ENCODE measurements around the gene ZBTB3. TPM values are rescaled to one million over a fixed set of nuclear protein-coding genes. Genes with fewer than 3 reads are reported as not detected.

Gene ZBTB3
- polyA plus RNA-seq, 6 donors from 2014 or later, result 3.7 to 12.9 (median 6.4) TPM

GRCh38 chr11:62721994-62722393, 32.0 kb downstream of the ZBTB3 start:
- H3K9me3 Mint-ChIP-seq, result no peaks in the 10 kb centered on the region
- H3K36me3 Mint-ChIP-seq, result peaks cover 19 to 27% of the 10 kb centered on the region in 2 donors
- DNase-seq, result no peak
- peak overlapping the region in 2 of 8 donors; percentile 18 to 47 for H3K4me3 Mint-ChIP-seq
- peak overlapping the region in 2 of 6 donors; percentile 58 to 74 for H3K27ac Mint-ChIP-seq
- H3K27me3 Mint-ChIP-seq, result no peaks in the 10 kb centered on the region
- no peak for ATAC-seq (ENCODE audit: low read depth in 2 of 2)
- H3K4me1 Mint-ChIP-seq, result peaks cover 29 to 37% (median 30%) of the 10 kb centered on the region in 3 donors

GRCh38 chr11:62719302-62719978, 34.5 kb downstream of the ZBTB3 start:
- peaks cover 27 to 32% of the 10 kb centered on the region in 2 donors for H3K36me3 Mint-ChIP-seq
- H3K27me3 Mint-ChIP-seq, result no peaks in the 10 kb centered on the region
- H3K4me3 Mint-ChIP-seq, result peak overlapping the region in 1 of 8 donors; percentile 45
- H3K9me3 Mint-ChIP-seq, result no peaks in the 10 kb centered on the region
- no peak for DNase-seq
- ATAC-seq (ENCODE audit: low read depth in 2 of 2), result no peak
- peaks cover 11 to 22% (median 20%) of the 10 kb centered on the region in 3 donors for H3K4me1 Mint-ChIP-seq
- H3K27ac Mint-ChIP-seq, result peak overlapping the region in 1 of 6 donors; percentile 53

GRCh38 chr11:62716816-62717215, 37.1 kb downstream of the ZBTB3 start:
- Mint-ChIP-seq H3K9me3 (no peaks in the 10 kb centered on the region), H3K4me1 (peaks cover 4 to 13% (median 12%) of the 10 kb centered on the region in 3 donors), H3K4me3 (no peak overlapping the region), H3K36me3 (peaks cover 18 to 23% of the 10 kb centered on the region in 2 donors), H3K27me3 (no peaks in the 10 kb centered on the region), H3K27ac (no peak overlapping the region)
- DNase-seq (no peak), ATAC-seq (ENCODE audit: low read depth in 2 of 2) (no peak)

- Mint-ChIP-seq H3K4me1 (peaks cover 4 to 12% (median 9%) of the 10 kb centered on the region in 3 donors), H3K27me3 (no peaks in the 10 kb centered on the region), H3K27ac (peak overlapping the region in 1 of 6 donors; percentile 15), H3K36me3 (peaks cover 18 to 19% of the 10 kb centered on the region in 2 donors), H3K4me3 (no peak overlapping the region), H3K9me3 (no peaks in the 10 kb centered on the region)
- ATAC-seq (ENCODE audit: low read depth in 2 of 2) (no peak), DNase-seq (no peak)
These were observed 37.8 kb downstream of the ZBTB3 start for GRCh38 chr11:62716206-62716605.

GRCh38 chr11:62715150-62716130, 38.5 kb downstream of the ZBTB3 start:
- Mint-ChIP-seq H3K9me3 (no peaks in the 10 kb centered on the region), H3K36me3 (peaks cover 18 to 19% of the 10 kb centered on the region in 2 donors), H3K4me3 (no peak overlapping the region)

GRCh38 chr11:62713343-62713742, 40.6 kb downstream of the ZBTB3 start:
- Mint-ChIP-seq H3K4me1 (peaks cover 16 to 31% (median 24%) of the 10 kb centered on the region in 3 donors), H3K9me3 (no peaks in the 10 kb centered on the region), H3K27ac (peak overlapping the region in 4 of 6 donors; percentile 27 to 68 (median 54)), H3K4me3 (peak overlapping the region in 1 of 8 donors; percentile 46), H3K27me3 (no peaks in the 10 kb centered on the region), H3K36me3 (peaks cover 9 to 11% of the 10 kb centered on the region in 2 donors)
- DNase-seq (no peak), ATAC-seq (ENCODE audit: low read depth in 2 of 2) (no peak)

More at GRCh38 chr11:62715150-62716130, 38.5 kb downstream of the ZBTB3 start:
- no peaks in the 10 kb centered on the region for H3K27me3 Mint-ChIP-seq
- DNase-seq, result no peak
- no peak for ATAC-seq (ENCODE audit: low read depth in 2 of 2)
- peak overlapping the region in 3 of 6 donors; percentile 21 to 55 (median 47) for H3K27ac Mint-ChIP-seq
- H3K4me1 Mint-ChIP-seq, result peaks cover 4 to 12% (median 12%) of the 10 kb centered on the region in 3 donors

GRCh38 chr11:62712861-62713260, 41.1 kb downstream of the ZBTB3 start:
- Mint-ChIP-seq H3K4me3 (peak overlapping the region in 1 of 8 donors; percentile 46), H3K4me1 (peaks cover 17 to 36% (median 28%) of the 10 kb centered on the region in 3 donors), H3K27ac (peak overlapping the region in 4 of 6 donors; percentile 27 to 73 (median 43)), H3K36me3 (peaks cover 6 to 9% of the 10 kb centered on the region in 2 donors), H3K27me3 (no peaks in the 10 kb centered on the region), H3K9me3 (no peaks in the 10 kb centered on the region)
- ATAC-seq (ENCODE audit: low read depth in 2 of 2) (no peak), DNase-seq (no peak)

GRCh38 chr11:62712276-62712812, 41.6 kb downstream of the ZBTB3 start:
- ATAC-seq (ENCODE audit: low read depth in 2 of 2) (no peak), DNase-seq (no peak)
- Mint-ChIP-seq H3K4me1 (peaks cover 21 to 41% (median 34%) of the 10 kb centered on the region in 3 donors), H3K36me3 (peaks cover 5 to 9% of the 10 kb centered on the region in 2 donors), H3K9me3 (no peaks in the 10 kb centered on the region), H3K27me3 (no peaks in the 10 kb centered on the region), H3K27ac (peak overlapping the region in 4 of 6 donors; percentile 32 to 73 (median 50)), H3K4me3 (peak overlapping the region in 3 of 8 donors; percentile 35 to 54 (median 46))

GRCh38 chr11:62710001-62710345, 44.0 kb downstream of the ZBTB3 start:
- H3K9me3 Mint-ChIP-seq, result no peaks in the 10 kb centered on the region
- peaks cover 0 to under 1% of the 10 kb centered on the region in 2 donors for H3K36me3 Mint-ChIP-seq
- H3K27me3 Mint-ChIP-seq, result no peaks in the 10 kb centered on the region
- DNase-seq (no peak), ATAC-seq (ENCODE audit: low read depth in 2 of 2) (no peak)
- H3K27ac Mint-ChIP-seq, result peak overlapping the region; percentile 98 to 100 (median 99)
- H3K4me1 Mint-ChIP-seq, result peaks cover 37 to 61% (median 53%) of the 10 kb centered on the region in 3 donors
- H3K4me3 Mint-ChIP-seq, result peak overlapping the region; percentile 95 to 100 (median 98)

GRCh38 chr11:62709247-62710000, 44.5 kb downstream of the ZBTB3 start:
- peak; percentile 75 to 78 for ATAC-seq (ENCODE audit: low read depth in 2 of 2)
- Mint-ChIP-seq H3K9me3 (no peaks in the 10 kb centered on the region), H3K36me3 (no peaks in the 10 kb centered on the region), H3K4me3 (peak overlapping the region; percentile 95 to 100 (median 98)), H3K27ac (peak overlapping the region; percentile 98 to 100 (median 99)), H3K27me3 (no peaks in the 10 kb centered on the region), H3K4me1 (peaks cover 37 to 61% (median 54%) of the 10 kb centered on the region in 3 donors)
- peak; percentile 97 for DNase-seq

GRCh38 chr11:62708793-62709192, 45.2 kb downstream of the ZBTB3 start:
- no peaks in the 10 kb centered on the region for H3K36me3 Mint-ChIP-seq
- ATAC-seq (ENCODE audit: low read depth in 2 of 2) (no peak), DNase-seq (no peak)
- peaks cover 37 to 61% (median 54%) of the 10 kb centered on the region in 3 donors for H3K4me1 Mint-ChIP-seq
- H3K4me3 Mint-ChIP-seq, result peak overlapping the region; percentile 95 to 100 (median 98)
- H3K27me3 Mint-ChIP-seq, result no peaks in the 10 kb centered on the region
- H3K9me3 Mint-ChIP-seq, result no peaks in the 10 kb centered on the region
- H3K27ac Mint-ChIP-seq, result peak overlapping the region; percentile 98 to 100 (median 99)

- no peaks in the 10 kb centered on the region for H3K36me3 Mint-ChIP-seq
- peak overlapping the region; percentile 95 to 100 (median 98) for H3K4me3 Mint-ChIP-seq
- H3K9me3 Mint-ChIP-seq, result no peaks in the 10 kb centered on the region
These were observed 45.6 kb downstream of the ZBTB3 start for GRCh38 chr11:62708392-62708791.

More at GRCh38 chr11:62708392-62708791, 45.6 kb downstream of the ZBTB3 start:
- ATAC-seq (ENCODE audit: low read depth in 2 of 2) (no peak), DNase-seq (no peak)
- peaks cover 37 to 58% (median 54%) of the 10 kb centered on the region in 3 donors for H3K4me1 Mint-ChIP-seq
- peak overlapping the region in 5 of 6 donors; percentile 98 to 100 (median 99) for H3K27ac Mint-ChIP-seq
- H3K27me3 Mint-ChIP-seq, result no peaks in the 10 kb centered on the region
